GM06990 (cell line): ENCODE measurements around the gene MIS12.

ENCODE experiments used
- DNase-seq: peaks from one replicate; pipeline ENCODE4 v3.0.0-alpha.2; 2011; ENCODE audit not compliant: insufficient read length; ENCODE audit errors: extremely low read depth
- H3K27me3 ChIP-seq: replicated peaks from 2 replicates; pipeline ENCODE4 v1.6.0; 2011; ENCODE audit warnings: low read length; ENCODE audit not compliant: control insufficient read depth, insufficient read depth
- H3K36me3 ChIP-seq: 2 replicates; pipeline ENCODE4 v1.5.1; 2011; ENCODE audit warnings: low read length; ENCODE audit not compliant: control insufficient read depth, insufficient read depth
- H3K4me3 ChIP-seq: replicated peaks from 2 replicates; pipeline ENCODE4 v1.5.1; 2011; ENCODE audit warnings: low read depth, mild to moderate bottlenecking, control low read depth, low read length
- CTCF ChIP-seq: IDR thresholded peaks from 2 replicates; pipeline ENCODE4 v1.5.1; 2011; ENCODE audit warnings: low read length, control low read depth, mild to moderate bottlenecking, inconsistent platforms; ENCODE audit not compliant: insufficient read depth, poor library complexity, severe bottlenecking

The MIS12 gene

GRCh38 chr17:5530265-5531084, 44.1 kb downstream of the MIS12 start:
- Histone ChIP-seq H3K4me3 (no peak overlapping the region), H3K36me3 (peaks cover 13% of the 10 kb centered on the region), H3K27me3 (no peaks in the 10 kb centered on the region)
- DNase-seq, result no peak
- no peak for TF ChIP-seq CTCF

- peaks cover 18% of the 10 kb centered on the region for H3K36me3 ChIP-seq
Measured at GRCh38 chr17:5531085-5531418, 44.7 kb downstream of the MIS12 start.

DNA sequence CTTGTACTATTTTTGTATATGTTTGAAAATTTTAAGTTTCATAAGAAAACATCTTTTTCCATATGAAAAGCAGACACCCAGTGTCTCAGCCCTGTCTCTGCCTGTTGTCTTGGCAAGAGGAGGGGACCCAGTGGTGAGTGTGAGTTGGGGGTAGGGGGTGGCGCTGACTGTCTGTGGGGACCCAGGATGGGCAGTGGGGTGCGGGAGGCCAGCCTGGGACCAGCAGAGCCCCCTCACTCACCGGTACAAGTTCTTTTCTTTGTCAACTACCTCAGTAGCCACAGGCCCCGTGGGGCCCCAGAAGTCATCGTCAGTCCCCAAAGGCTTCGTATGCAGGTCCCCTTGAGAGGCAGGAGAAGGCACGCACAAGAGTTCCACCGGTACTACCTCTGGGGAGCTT, 46.2 kb downstream of the MIS12 start:
- Histone ChIP-seq H3K27me3 (no peaks in the 10 kb centered on the region), H3K36me3 (peaks cover 13% of the 10 kb centered on the region), H3K4me3 (no peak overlapping the region)
- no peak for TF ChIP-seq CTCF
- no peak for DNase-seq

More at GRCh38 chr17:5531085-5531418, 44.7 kb downstream of the MIS12 start:
- Histone ChIP-seq H3K27me3 (no peaks in the 10 kb centered on the region), H3K4me3 (no peak overlapping the region)
- no peak for TF ChIP-seq CTCF
- no peak for DNase-seq

DNA sequence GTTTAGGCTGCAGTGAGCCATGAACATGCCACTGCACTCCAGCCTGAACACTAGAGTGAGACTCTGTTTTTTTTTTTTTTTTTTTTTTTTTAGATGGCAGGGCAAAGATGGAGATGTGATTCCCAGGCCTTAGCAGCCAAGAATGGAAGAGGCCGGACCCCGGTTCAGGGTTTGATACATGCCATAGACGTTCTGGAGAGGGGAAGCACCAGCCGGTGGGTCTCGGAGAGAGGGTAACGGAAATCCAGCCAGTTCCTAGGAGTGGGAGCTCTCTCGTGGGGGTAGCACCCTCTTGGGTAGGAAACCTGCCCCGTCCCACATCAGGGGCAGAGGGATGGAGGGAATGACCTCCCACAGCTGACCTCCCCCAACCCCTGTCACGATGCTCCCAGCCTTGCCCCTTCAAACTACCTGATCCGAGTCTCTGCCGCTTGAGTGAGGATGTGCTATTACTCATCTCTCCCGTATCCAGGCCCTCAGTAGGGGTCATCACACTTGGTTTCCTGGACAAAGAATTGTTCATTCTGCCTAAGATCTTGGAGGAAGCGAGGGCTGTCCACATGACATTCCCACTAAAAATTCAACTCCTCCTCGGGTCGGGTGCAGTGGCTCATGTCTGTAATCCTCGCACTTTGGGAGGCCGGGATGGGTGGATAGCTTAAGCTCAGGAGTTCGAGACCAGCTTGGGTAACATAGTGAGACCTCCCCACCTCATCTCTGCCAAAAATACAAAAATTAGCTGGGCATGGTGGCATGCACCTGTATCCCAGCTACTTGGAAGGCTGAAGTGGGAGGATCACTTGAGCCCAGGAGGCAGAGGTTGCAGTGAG, 47.3 kb downstream of the MIS12 start:
- H3K4me3 ChIP-seq, result no peak overlapping the region
- no peak for DNase-seq
- TF ChIP-seq CTCF, result no peak
- H3K27me3 ChIP-seq, result no peaks in the 10 kb centered on the region
- peaks cover 13% of the 10 kb centered on the region for H3K36me3 ChIP-seq

DNA sequence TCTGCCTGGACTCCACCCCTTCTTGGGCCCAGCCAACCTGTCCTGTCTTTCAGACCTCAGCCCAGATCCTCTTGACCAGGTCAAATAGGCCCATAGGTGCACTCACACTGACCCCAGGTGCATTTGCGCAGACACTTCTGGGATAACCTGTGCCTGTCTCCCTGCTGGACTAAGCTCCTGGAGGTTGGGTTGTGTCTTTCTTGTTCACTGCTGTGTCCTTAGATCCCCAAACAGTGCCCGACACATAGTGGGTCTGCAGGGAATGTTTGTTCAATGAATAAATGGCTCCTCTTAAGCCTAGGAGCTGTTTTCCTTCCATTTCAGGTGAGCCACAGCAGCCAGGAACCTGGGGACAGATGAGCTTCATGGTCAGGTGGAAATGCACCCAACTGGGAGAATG, 49.1 kb downstream of the MIS12 start:
- no peak for DNase-seq
- no peaks in the 10 kb centered on the region for H3K27me3 ChIP-seq
- H3K4me3 ChIP-seq, result no peak overlapping the region
- no peak for TF ChIP-seq CTCF
- peaks cover 16% of the 10 kb centered on the region for H3K36me3 ChIP-seq
